HS-27A (cell line): ENCODE data around the gene RSF1.
"Not testable (repeated sequence)": the region's sequence is repeated elsewhere in the genome, so short reads cannot be mapped to it uniquely, and the experiment has no call there.

Experiments
- DNase-seq: peaks from one replicate; pipeline ENCODE4 v3.0.0-alpha.2; 2012; ENCODE audit warnings: low read depth, missing footprints

RSF1 gene

GRCh38 chr11:77672264-77672663 is 148.3 kb downstream of the RSF1 start:
- DNase-seq, result peak; percentile 24

- no peak for DNase-seq
Measured at GRCh38 chr11:77669848-77670511, 150.5 kb downstream of the RSF1 start.

GRCh38 chr11:77668760-77669159 is 151.8 kb downstream of the RSF1 start:
- no peak for DNase-seq

GRCh38 chr11:77665240-77665965 is 155.1 kb downstream of the RSF1 start:
- no peak for DNase-seq

GRCh38 chr11:77661670-77662069 is 158.9 kb downstream of the RSF1 start:
- DNase-seq, result no peak

- no peak for DNase-seq
Measured at GRCh38 chr11:77660947-77661346, 159.6 kb downstream of the RSF1 start.

GRCh38 chr11:77658213-77659013 is 162.1 kb downstream of the RSF1 start:
- no peak for DNase-seq

GRCh38 chr11:77656362-77656761 is 164.2 kb downstream of the RSF1 start:
- DNase-seq, result no peak

GRCh38 chr11:77654770-77655434 is 165.6 kb downstream of the RSF1 start:
- no peak for DNase-seq

- DNase-seq, result no peak
Measured at GRCh38 chr11:77650123-77650522, 170.4 kb downstream of the RSF1 start.

- DNase-seq, result no peak
Measured at GRCh38 chr11:77647654-77648305, 172.7 kb downstream of the RSF1 start.

GRCh38 chr11:77644887-77645286 is 175.6 kb downstream of the RSF1 start:
- DNase-seq, result no peak

GRCh38 chr11:77642228-77642627 is 178.3 kb downstream of the RSF1 start:
- no peak for DNase-seq

- peak; percentile 84 for DNase-seq
Measured at GRCh38 chr11:77637345-77638165, 183.0 kb downstream of the RSF1 start, which contains the start of gene CLNS1A. CLNS1A (minus strand) TSS chr11:77637794; CDS start chr11:77637714, 80 bp downstream.

GRCh38 chr11:77636731-77637344 is 183.7 kb downstream of the RSF1 start:
- DNase-seq, result no peak

GRCh38 chr11:77633926-77634325 is 186.6 kb downstream of the RSF1 start:
- not testable (repeated sequence) for DNase-seq

GRCh38 chr11:77630157-77630710 is 190.3 kb downstream of the RSF1 start:
- DNase-seq, result no peak

GRCh38 chr11:77619576-77620198 is 200.8 kb downstream of the RSF1 start:
- no peak for DNase-seq

GRCh38 chr11:77617892-77618291 is 202.6 kb downstream of the RSF1 start:
- no peak for DNase-seq

GRCh38 chr11:77611921-77612320 is 208.6 kb downstream of the RSF1 start:
- no peak for DNase-seq
